Cortex of kidney (tissue), 1 donor: Measurements from ENCODE around the gene RUBCNL.
"Not testable (repeated sequence)": the region's sequence is repeated elsewhere in the genome, so short reads cannot be mapped to it uniquely, and the experiment has no call there.

Source experiments
- DNase-seq: peaks from one replicate; lab custom pipeline; 2025; lab: John Stamatoyannopoulos, UW

RUBCNL gene

GRCh38 chr13:46373623-46374022 lies 13.4 kb downstream of the RUBCNL start:
- no peak for DNase-seq

GRCh38 chr13:46372938-46373337 lies 14.1 kb downstream of the RUBCNL start:
- DNase-seq = not testable (repeated sequence)

GRCh38 chr13:46372071-46372470 lies 15.0 kb downstream of the RUBCNL start:
- DNase-seq = no peak

GRCh38 chr13:46369506-46370277 lies 17.4 kb downstream of the RUBCNL start:
- DNase-seq = no peak

- no peak for DNase-seq
Measured at GRCh38 chr13:46367617-46368327, 19.3 kb downstream of the RUBCNL start.

GRCh38 chr13:46361276-46361934 lies 25.6 kb downstream of the RUBCNL start:
- DNase-seq = no peak

GRCh38 chr13:46360604-46361003 lies 26.4 kb downstream of the RUBCNL start:
- no peak for DNase-seq

GRCh38 chr13:46359714-46360113 lies 27.3 kb downstream of the RUBCNL start:
- no peak for DNase-seq

- no peak for DNase-seq
Measured at GRCh38 chr13:46355901-46356590, 31.0 kb downstream of the RUBCNL start.

GRCh38 chr13:46355088-46355468 lies 32.0 kb downstream of the RUBCNL start:
- DNase-seq = no peak

- DNase-seq = no peak
Measured at GRCh38 chr13:46354156-46355087, 32.6 kb downstream of the RUBCNL start.

GRCh38 chr13:46352805-46353204 lies 34.2 kb downstream of the RUBCNL start:
- DNase-seq = no peak

GRCh38 chr13:46350003-46350402 lies 37.0 kb downstream of the RUBCNL start:
- no peak for DNase-seq

- DNase-seq = no peak
Measured at GRCh38 chr13:46348961-46349360, 38.1 kb downstream of the RUBCNL start.

GRCh38 chr13:46347277-46347676 lies 39.8 kb downstream of the RUBCNL start:
- DNase-seq = no peak

- no peak for DNase-seq
Measured at GRCh38 chr13:46345866-46346265, 41.2 kb downstream of the RUBCNL start.

GRCh38 chr13:46345398-46345797 lies 41.7 kb downstream of the RUBCNL start:
- no peak for DNase-seq

GRCh38 chr13:46343279-46343994 lies 43.6 kb downstream of the RUBCNL start:
- DNase-seq = no peak

- DNase-seq = no peak
Measured at GRCh38 chr13:46342538-46342937, 44.5 kb downstream of the RUBCNL start.

GRCh38 chr13:46341112-46341711 lies 45.8 kb downstream of the RUBCNL start:
- DNase-seq = no peak
